GM19468 (cell line): ENCODE results near the gene NGEF.

Experiments
- ATAC-seq: cut with Tn5 transposase; IDR thresholded peaks from one replicate; pipeline ENCODE4 v1.9.1; 2021; ENCODE audit warnings: mild to moderate bottlenecking, moderate library complexity, moderate number of reproducible peaks; ENCODE audit not compliant: unreplicated experiment; ENCODE audit errors: extremely low read depth

Gene NGEF

GRCh38 chr2:232976176-232976575 lies 36.9 kb downstream of the NGEF start:
- no peak for ATAC-seq

GRCh38 chr2:232974396-232974795 lies 38.7 kb downstream of the NGEF start:
- ATAC-seq: no peak

GRCh38 chr2:232973796-232974195 lies 39.3 kb downstream of the NGEF start:
- no peak for ATAC-seq

GRCh38 chr2:232973011-232973735 lies 39.9 kb downstream of the NGEF start:
- ATAC-seq: no peak

DNA sequence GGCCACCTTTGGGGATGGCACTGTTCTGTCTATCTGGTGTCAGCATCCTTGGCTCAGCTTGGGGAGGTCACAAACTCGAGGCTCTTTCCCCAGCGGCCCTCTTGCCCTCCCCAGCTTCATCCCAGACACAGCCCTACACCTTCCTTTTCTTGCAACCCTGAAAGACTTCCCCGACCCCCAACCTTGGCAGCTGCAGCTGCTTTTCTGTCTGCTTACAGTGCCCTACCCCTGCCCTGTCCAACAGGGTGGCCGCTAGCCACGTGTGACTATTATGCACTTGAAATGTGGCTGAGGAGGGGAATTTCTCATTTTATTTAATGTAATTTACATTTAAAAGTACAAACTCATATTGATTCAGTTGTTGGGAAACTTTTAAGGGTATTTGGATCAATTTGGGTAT lies 41.3 kb downstream of the NGEF start:
- no peak for ATAC-seq

GRCh38 chr2:232970051-232970450 lies 43.0 kb downstream of the NGEF start:
- no peak for ATAC-seq

DNA sequence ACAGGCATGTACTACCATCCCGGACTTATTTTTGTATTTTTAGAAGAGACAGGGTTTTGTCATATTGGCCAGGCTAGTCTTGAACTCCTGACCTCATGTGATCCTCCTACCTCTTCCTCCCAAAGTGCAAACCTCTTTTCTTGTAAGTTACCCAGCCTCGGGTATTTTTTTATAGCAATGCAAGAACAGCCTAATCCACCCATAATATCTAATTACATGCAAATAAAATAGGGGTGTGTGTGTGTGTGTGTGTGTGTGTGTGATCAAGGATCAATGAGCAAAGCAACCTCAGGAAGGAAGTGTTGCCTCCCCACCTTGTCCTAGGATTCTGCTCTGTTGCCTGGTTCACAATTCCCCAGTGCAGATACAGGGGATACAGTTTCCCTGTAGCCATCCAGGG lies 45.6 kb downstream of the NGEF start:
- no peak for ATAC-seq

GRCh38 chr2:232966122-232966521 lies 46.9 kb downstream of the NGEF start:
- no peak for ATAC-seq

DNA sequence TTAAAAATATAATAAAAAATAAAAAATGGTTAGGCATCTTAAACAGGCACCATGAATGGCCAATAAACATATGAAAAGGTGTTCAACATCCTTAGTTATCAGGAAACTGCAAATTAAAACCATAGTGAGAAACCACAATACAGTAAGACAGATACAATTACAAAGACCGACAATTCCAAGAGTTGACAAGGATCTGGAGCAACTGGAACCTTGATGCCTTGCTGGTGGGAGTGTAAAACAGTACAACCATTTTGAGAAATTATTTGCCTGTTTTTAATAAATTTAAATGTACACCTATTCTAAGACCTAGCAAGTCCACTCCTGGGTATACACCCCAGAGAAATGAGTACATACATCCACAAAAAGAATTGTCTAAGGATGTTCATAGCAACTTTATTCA lies 49.1 kb downstream of the NGEF start:
- ATAC-seq: no peak

GRCh38 chr2:232960862-232961261 lies 52.2 kb downstream of the NGEF start:
- no peak for ATAC-seq

DNA sequence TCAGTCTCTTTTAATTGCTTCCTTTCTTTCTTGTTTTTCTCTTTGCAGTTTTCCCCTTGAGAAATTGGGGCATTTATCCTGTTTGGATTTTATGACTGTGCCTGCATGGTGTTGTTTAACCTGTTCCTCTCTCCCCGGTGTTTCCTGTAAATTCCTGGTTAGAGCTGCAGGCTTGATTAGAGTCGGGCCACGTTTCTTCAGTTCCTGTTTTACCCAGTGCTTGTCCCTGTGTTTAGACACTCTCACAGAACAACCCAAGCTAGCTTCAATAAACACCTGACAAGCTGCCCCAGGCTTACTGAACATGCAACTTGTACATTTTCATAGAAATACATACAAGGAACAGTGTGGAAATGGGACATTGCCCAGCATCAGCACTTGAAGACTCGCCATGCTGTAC lies 53.9 kb downstream of the NGEF start:
- no peak for ATAC-seq

GRCh38 chr2:232957657-232958090 lies 55.4 kb downstream of the NGEF start:
- no peak for ATAC-seq

GRCh38 chr2:232955856-232956255 lies 57.2 kb downstream of the NGEF start:
- no peak for ATAC-seq

- no peak for ATAC-seq
These were observed 58.4 kb downstream of the NGEF start for GRCh38 chr2:232954691-232955090.

DNA sequence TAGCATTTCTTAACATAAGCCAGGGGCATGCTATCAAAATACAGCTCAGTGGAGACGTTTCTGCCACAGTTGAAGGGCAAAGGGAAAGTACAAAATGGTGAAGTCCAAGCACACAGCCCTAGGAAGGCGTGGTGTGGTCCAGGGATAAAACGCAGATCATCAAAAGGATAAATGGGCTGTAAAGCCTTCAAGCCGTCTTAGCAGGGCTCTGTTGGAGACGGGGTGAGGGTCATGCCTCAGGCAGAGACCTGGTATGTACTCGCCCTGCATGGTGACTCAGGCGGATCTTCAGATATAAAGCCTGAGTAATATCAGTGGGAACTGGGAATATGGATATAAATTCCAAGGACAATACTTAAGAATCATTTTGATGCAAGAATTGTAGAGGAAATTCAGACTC lies 61.2 kb downstream of the NGEF start:
- no peak for ATAC-seq

GRCh38 chr2:232951181-232951580 lies 61.9 kb downstream of the NGEF start:
- no peak for ATAC-seq

DNA sequence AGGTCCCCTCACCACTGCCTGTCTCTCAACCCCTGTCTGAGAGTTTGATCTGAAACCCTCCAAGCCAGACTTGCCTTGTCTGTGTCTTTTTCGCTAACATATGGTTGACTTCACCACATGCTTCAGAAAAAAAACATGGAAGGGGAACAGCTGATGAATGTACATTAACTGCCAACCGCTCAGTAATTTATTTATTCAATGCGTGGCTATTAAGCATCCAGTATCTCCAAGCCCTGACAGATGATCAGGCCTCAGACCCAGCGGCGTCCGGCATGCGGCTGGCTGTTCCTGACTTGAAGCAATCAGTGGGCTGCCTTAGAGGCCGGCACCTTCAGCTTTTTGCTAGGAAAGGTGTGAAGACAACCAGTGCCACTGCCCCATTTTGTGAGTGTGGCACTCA lies 62.3 kb downstream of the NGEF start:
- no peak for ATAC-seq

DNA sequence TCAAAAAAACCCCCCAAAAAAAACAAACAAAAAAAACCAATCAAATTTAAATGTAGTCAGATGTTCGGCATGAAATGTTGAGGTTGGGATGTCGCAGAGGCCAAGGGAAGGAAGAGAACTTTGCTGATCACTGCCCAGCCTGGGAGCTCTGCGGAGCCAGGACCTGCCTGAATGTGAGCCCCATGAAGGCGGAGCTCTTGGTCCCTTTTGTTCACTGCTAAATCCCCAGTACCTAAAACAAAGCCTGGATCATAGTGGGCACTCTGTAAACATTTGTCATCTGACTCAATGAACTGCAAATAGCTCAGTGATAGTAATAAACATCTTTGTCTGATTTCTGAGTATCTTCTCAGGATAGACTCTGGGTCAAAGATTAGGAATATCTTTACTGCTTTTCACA lies 64.0 kb downstream of the NGEF start:
- no peak for ATAC-seq

DNA sequence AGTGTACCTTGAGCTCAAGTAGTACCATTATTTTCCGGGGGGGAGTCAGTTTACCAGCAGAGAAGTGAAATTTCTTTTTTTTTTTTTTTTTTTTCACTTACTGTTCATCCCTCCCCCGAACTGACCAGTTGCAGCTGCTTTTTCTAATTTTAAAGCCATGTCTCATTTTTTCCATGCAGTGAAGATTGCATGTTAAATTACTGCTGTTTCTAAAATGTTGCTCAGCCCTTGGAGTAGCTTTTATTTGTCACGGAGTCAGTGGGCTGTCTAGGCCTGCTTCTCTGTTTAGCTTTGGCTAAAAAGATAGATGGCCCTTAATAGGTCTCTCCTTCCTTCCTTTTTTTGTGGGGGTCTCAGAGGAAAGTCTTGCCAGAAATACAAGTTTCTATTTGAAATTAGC lies 70.2 kb downstream of the NGEF start:
- no peak for ATAC-seq

GRCh38 chr2:232941912-232942594 lies 71.0 kb downstream of the NGEF start:
- ATAC-seq: no peak

GRCh38 chr2:232941400-232941799 lies 71.7 kb downstream of the NGEF start:
- ATAC-seq: no peak

GRCh38 chr2:232940724-232941123 lies 72.3 kb downstream of the NGEF start:
- no peak for ATAC-seq
